Chondrocyte (in vitro differentiated cells): Measurements from ENCODE around the gene UCHL5. TPM values are rescaled to one million over a fixed set of nuclear protein-coding genes. Genes with fewer than 3 reads are reported as not detected.

Experiments
- DNase-seq: peaks from one replicate; pipeline ENCODE4 v3.0.0; 2021; ENCODE audit warnings: mixed read lengths, low spot score
- H3K27ac Mint-ChIP-seq: one replicate; pipeline ENCODE4 v1.8.0; 2021; ENCODE audit warnings: mild to moderate bottlenecking, moderate library complexity, mixed read lengths; ENCODE audit not compliant: unreplicated experiment
- H3K27me3 Mint-ChIP-seq: 2 replicates; pipeline ENCODE4 v1.8.0; 2021; ENCODE audit warnings: low read depth, mixed read lengths
- H3K36me3 Mint-ChIP-seq: 2 replicates; pipeline ENCODE4 v1.8.0; 2021; ENCODE audit warnings: low read depth, mixed read lengths
- H3K4me1 Mint-ChIP-seq: 2 replicates; pipeline ENCODE4 v1.8.0; 2021; ENCODE audit warnings: low read depth, mild to moderate bottlenecking, mixed read lengths
- H3K4me3 Mint-ChIP-seq: one replicate; pipeline ENCODE4 v1.8.0; 2021; ENCODE audit warnings: mild to moderate bottlenecking, moderate library complexity, mixed read lengths; ENCODE audit not compliant: unreplicated experiment
- H3K9me3 Mint-ChIP-seq: 2 replicates; pipeline ENCODE4 v1.8.0; 2021; ENCODE audit warnings: low read depth, mixed read lengths
- long read RNA-seq: library from polyadenylated mRNA; stranded (forward); transcript quantifications from one replicate; pipeline ENCODE4 v2.0.0, GENCODE V29; 2021
- total RNA-seq: library from RNA; stranded (reverse); gene quantifications from 3 replicates; pipeline ENCODE4 v1.2.1, GENCODE V29; 2021
- TF ChIP-seq, protein P1 (sequence below): fragments of 200-600 bp; sonication (generic); IDR thresholded peaks from 2 replicates; pipeline ENCODE4 v1.5.0; 2021; ENCODE audit warnings: antibody characterized with exemption, mild to moderate bottlenecking, moderate library complexity

UCHL5 gene, protein sequence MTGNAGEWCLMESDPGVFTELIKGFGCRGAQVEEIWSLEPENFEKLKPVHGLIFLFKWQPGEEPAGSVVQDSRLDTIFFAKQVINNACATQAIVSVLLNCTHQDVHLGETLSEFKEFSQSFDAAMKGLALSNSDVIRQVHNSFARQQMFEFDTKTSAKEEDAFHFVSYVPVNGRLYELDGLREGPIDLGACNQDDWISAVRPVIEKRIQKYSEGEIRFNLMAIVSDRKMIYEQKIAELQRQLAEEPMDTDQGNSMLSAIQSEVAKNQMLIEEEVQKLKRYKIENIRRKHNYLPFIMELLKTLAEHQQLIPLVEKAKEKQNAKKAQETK
- total RNA-seq, result 21.3 to 32.4 TPM (median 23.8 TPM) in 3 replicates
- long read RNA-seq, full-length matches to known transcripts, result 34 of 50 reads
- long read RNA-seq, partial matches to known transcripts, result 1 of 50 reads
- long read RNA-seq, other reads (novel, unspliced or antisense), result 15 of 50 reads

DNA sequence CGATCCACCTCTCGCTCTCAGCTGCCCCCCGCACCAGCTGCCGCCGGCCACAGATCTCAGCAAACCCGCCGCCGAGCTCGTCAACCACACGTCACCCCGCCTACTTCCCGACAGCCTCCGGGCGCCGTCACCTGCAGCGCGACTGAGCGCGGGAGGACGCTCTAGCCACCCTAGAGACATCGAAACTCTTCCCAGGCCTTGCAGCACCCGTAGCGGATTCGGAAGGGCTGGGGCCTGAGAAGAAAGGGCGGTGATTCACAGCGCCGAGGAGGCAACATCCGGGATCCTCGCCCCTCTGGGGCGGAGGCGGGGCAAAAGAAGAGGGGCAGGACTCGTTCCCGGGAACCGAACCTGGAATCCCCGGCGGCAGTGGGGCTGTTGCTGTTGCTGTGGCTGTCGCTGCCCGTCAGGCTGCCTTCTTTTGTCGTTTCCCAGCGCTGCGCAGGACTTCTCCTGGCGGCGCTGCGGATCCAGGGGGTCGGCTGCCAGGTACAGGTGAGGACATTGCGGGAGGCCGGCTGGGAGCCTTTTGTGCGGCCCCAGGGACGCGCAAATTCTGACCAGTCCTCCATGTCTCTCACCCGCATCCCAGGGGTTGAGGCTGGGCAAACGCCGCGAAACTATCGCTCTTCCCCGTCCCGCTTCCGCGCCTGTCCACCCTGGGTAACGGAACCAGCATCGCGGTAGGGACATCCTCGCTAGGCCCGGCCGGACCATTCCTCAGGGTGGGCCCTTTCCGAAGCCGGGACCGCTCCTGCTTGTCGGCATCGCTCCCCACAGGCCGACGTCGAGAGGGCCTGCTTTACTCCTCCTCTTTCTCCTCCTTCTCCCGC is at the start of gene UCHL5, which contains the start of gene RO60:
UCHL5 (minus strand) TSS at position 79 of the 833 bp plus-strand sequence. CDS start 100 bp downstream, outside the sequence.
RO60 (plus strand) TSS at position 331 of the 833 bp plus-strand sequence. CDS start 9,443 bp downstream, outside the sequence.
- no peaks in the 10 kb centered on the region for H3K9me3 Mint-ChIP-seq
- TF ChIP-seq, protein P1, sequence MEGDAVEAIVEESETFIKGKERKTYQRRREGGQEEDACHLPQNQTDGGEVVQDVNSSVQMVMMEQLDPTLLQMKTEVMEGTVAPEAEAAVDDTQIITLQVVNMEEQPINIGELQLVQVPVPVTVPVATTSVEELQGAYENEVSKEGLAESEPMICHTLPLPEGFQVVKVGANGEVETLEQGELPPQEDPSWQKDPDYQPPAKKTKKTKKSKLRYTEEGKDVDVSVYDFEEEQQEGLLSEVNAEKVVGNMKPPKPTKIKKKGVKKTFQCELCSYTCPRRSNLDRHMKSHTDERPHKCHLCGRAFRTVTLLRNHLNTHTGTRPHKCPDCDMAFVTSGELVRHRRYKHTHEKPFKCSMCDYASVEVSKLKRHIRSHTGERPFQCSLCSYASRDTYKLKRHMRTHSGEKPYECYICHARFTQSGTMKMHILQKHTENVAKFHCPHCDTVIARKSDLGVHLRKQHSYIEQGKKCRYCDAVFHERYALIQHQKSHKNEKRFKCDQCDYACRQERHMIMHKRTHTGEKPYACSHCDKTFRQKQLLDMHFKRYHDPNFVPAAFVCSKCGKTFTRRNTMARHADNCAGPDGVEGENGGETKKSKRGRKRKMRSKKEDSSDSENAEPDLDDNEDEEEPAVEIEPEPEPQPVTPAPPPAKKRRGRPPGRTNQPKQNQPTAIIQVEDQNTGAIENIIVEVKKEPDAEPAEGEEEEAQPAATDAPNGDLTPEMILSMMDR, result peak; percentile 18
- peaks cover 39% of the 10 kb centered on the region for H3K4me1 Mint-ChIP-seq
- H3K4me3 Mint-ChIP-seq, result peak within 1 kb of the TSS; percentile 93
- peak within 1 kb of the TSS; percentile 99 for H3K27ac Mint-ChIP-seq
- no peaks in the 10 kb centered on the region for H3K36me3 Mint-ChIP-seq
- DNase-seq, result peak; percentile 98
- no peaks in the 10 kb centered on the region for H3K27me3 Mint-ChIP-seq

DNA sequence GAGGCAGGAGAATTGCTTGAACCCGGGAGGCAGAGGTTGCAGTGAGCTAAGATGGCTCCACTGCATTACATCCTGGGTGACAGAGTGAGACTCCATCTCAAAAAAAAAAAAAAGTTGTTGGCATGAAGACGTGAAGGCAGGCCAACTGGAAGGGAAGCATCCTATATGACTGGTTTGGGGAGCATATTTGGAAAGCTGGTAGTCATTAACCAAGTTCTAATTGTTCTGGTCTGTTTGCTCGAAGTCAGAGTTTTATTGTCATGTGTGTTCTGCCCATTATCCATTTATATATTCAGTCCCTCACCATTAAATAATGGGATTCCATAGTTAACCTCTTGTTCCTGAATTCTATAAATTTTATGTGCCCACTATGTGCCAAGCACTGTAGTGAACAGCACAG is 49.3 kb upstream of the UCHL5 start:
- H3K36me3 Mint-ChIP-seq, result no peaks in the 10 kb centered on the region
- no peaks in the 10 kb centered on the region for H3K9me3 Mint-ChIP-seq
- H3K4me1 Mint-ChIP-seq, result peaks cover 42% of the 10 kb centered on the region
- no peak overlapping the region for H3K4me3 Mint-ChIP-seq
- TF ChIP-seq, protein P1, result no peak
- H3K27me3 Mint-ChIP-seq, result no peaks in the 10 kb centered on the region
- DNase-seq, result no peak
- no peak overlapping the region for H3K27ac Mint-ChIP-seq

DNA sequence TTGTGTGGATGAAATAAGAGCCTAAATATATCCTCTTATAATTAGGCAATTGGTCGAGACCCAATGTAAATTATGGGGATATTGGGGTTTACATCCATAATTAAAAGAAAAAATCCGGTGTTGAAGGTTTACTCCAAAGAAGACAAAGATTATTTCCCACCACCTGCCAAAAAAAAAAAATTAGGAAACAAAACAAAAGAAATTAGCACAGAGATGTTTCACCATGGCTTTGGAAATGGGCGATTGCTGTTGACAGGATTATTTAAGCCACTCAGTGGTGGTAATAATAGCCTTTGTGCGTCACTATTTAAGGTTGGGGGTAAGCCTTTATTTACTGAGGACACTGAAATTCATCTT is 46.6 kb upstream of the UCHL5 start:
- Mint-ChIP-seq H3K36me3 (no peaks in the 10 kb centered on the region), H3K27me3 (no peaks in the 10 kb centered on the region), H3K27ac (peak overlapping the region; percentile 91), H3K4me1 (peaks cover 38% of the 10 kb centered on the region), H3K9me3 (no peaks in the 10 kb centered on the region), H3K4me3 (peak overlapping the region; percentile 84)
- DNase-seq, result no peak
- TF ChIP-seq, protein P1, result no peak

DNA sequence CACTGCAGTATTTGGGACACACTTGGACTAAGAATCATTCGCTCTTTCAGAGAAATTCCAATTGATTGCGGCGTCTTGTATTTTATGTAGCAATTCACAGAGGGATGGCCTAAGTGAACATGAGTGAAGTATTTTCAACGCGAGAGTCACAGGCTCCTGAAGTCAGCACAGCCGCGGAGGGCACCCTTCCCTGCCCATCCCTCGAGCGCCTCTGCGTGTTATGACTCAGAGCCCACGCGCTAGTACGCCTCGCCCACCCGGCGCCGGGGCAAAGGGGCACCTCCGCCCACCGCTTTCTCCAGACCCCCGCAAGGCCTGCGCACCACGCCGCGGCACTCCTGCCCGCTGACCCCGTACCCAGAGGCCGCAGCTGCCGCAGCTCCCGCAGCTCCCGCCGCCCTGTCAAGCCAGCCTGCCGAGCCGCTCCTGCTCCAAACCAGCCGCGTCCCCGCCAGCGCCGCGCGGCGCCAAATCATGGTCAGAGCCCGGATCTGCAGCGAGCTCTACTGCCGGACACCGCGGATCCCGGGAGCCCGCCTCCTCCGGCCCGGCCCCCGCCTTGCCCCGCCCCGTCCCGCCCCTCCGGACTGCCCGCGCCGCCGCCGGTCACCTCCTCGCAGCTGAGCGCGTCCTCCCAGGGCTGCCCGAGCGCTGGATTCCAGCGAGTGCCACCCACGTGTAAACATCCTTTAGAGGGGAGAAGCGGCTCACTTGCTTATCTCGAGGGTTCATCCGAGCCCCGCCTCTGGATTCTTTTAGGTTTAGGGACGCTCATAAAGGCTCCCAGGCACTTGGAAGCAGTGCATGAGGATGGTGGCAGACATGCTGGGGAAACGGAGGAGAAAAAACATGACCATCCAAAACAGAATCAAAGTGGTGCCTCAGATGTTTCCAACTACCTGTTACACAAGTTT is 46.0 kb upstream of the UCHL5 start, which contains the start of gene GLRX2:
GLRX2 (minus strand) TSS at position 508 of the 914 bp plus-strand sequence; CDS start at position 476, 32 bp downstream.
- peak; percentile 94 for DNase-seq
- Mint-ChIP-seq H3K27ac (peak within 1 kb of the TSS; percentile 91), H3K36me3 (no peaks in the 10 kb centered on the region), H3K27me3 (no peaks in the 10 kb centered on the region), H3K4me3 (peak within 1 kb of the TSS; percentile 84), H3K4me1 (peaks cover 32% of the 10 kb centered on the region), H3K9me3 (no peaks in the 10 kb centered on the region)
- TF ChIP-seq, protein P1, result peak; percentile 58
